Germinal center (tissue), 1 donor: ENCODE measurements around the gene LGR6.
"Not testable (repeated sequence)": the region's sequence is repeated elsewhere in the genome, so short reads cannot be mapped to it uniquely, and the experiment has no call there.

Experiments
- DNase-seq: peaks from one replicate; pipeline ENCODE4 v3.0.0; 2012; ENCODE audit warnings: mixed read lengths, low spot score

The LGR6 gene

GRCh38 chr1:202193614-202194327 lies at the start of gene LGR6:
Gene LGR6 (plus strand): TSS chr1:202193799. CDS start chr1:202193990, 191 bp downstream.
- peak; percentile 29 for DNase-seq

- peak; percentile 82 for DNase-seq
These were observed 49.1 kb upstream of the LGR6 start, which contains the start of gene ARL8A for GRCh38 chr1:202144402-202145067. Gene ARL8A (minus strand): TSS chr1:202144737. CDS start chr1:202144572, 165 bp downstream.

- DNase-seq, result peak; percentile 60
These were observed 48.4 kb upstream of the LGR6 start for GRCh38 chr1:202145068-202145743.

- DNase-seq, result not testable (repeated sequence)
These were observed 47.9 kb upstream of the LGR6 start for GRCh38 chr1:202145744-202146140.

GRCh38 chr1:202146279-202146678 lies 47.3 kb upstream of the LGR6 start:
- DNase-seq, result no peak

GRCh38 chr1:202146993-202147392 lies 46.6 kb upstream of the LGR6 start:
- no peak for DNase-seq

GRCh38 chr1:202148391-202148790 lies 45.2 kb upstream of the LGR6 start:
- no peak for DNase-seq

- DNase-seq, result no peak
These were observed 44.0 kb upstream of the LGR6 start for GRCh38 chr1:202149566-202149965.

- DNase-seq, result no peak
These were observed 43.4 kb upstream of the LGR6 start for GRCh38 chr1:202150187-202150586.

GRCh38 chr1:202150602-202151001 lies 43.0 kb upstream of the LGR6 start:
- DNase-seq, result no peak

- no peak for DNase-seq
These were observed 42.6 kb upstream of the LGR6 start for GRCh38 chr1:202151045-202151444.

- no peak for DNase-seq
These were observed 41.2 kb upstream of the LGR6 start for GRCh38 chr1:202152399-202152798.

- no peak for DNase-seq
These were observed 40.3 kb upstream of the LGR6 start for GRCh38 chr1:202153284-202153683.

GRCh38 chr1:202154148-202154765 lies 39.3 kb upstream of the LGR6 start:
- no peak for DNase-seq

GRCh38 chr1:202154766-202155477 lies 38.7 kb upstream of the LGR6 start:
- DNase-seq, result peak; percentile 47

GRCh38 chr1:202155478-202156021 lies 38.0 kb upstream of the LGR6 start:
- DNase-seq, result no peak

- no peak for DNase-seq
These were observed 37.0 kb upstream of the LGR6 start for GRCh38 chr1:202156590-202156989.

GRCh38 chr1:202157945-202158344 lies 35.7 kb upstream of the LGR6 start:
- DNase-seq, result no peak

GRCh38 chr1:202158810-202159533 lies 34.6 kb upstream of the LGR6 start:
- DNase-seq, result peak; percentile 49

GRCh38 chr1:202159534-202160371 lies 33.8 kb upstream of the LGR6 start:
- peak; percentile 43 for DNase-seq
